Right cardiac atrium (tissue), 5 donors: ENCODE results near the gene LCAT. TPM values are rescaled to one million over a fixed set of nuclear protein-coding genes. Genes with fewer than 3 reads are reported as not detected.
A peak's percentile ranks its signal among the peaks of the same experiment; 100 is the strongest.
"Not testable (repeated sequence)": the region's sequence is repeated elsewhere in the genome, so short reads cannot be mapped to it uniquely, and the experiment has no call there.

Experiments used
- ATAC-seq, 2 donors: fragments of 200-7000 bp; cut with Tn5 transposase; one replicate each; pipeline versions ENCODE4 v1.8.0 to v1.9.1; 2020; ENCODE audit warnings: moderate library complexity in 2 of 2, mild to moderate bottlenecking in 1 of 2
- DNase-seq, 3 donors: peaks; one replicate each; pipeline ENCODE4 v3.0.0-alpha.2; 2020
- H3K27ac ChIP-seq: one replicate; pipeline ENCODE4 v1.5.1; 2013; ENCODE audit warnings: mild to moderate bottlenecking, low read length, control low read depth, moderate library complexity
- H3K27me3 ChIP-seq: one replicate; pipeline ENCODE4 v1.6.1; 2013; ENCODE audit not compliant: control insufficient read depth, insufficient read depth
- H3K4me1 ChIP-seq: one replicate; pipeline ENCODE4 v1.6.1; 2013; ENCODE audit warnings: low read length; ENCODE audit not compliant: control insufficient read depth, insufficient read depth
- H3K4me3 ChIP-seq: one replicate; pipeline ENCODE4 v1.5.1; 2013; ENCODE audit warnings: low read length, control low read depth
- H3K9me3 ChIP-seq: one replicate; pipeline ENCODE4 v1.6.1; 2013; ENCODE audit warnings: low read length; ENCODE audit not compliant: control insufficient read depth
- WGBS: extraction: QIAGEN DNeasy Blood & Tissue Kit; methylation state at CpG from one replicate; pipeline ENCODE4 v1.1.7; 2013; 5-methylcytosine and 5-hydroxymethylcytosine counted together
- intact Hi-C, 4 donors: fragments of 100-400 bp; cut with DNase I; formaldehyde crosslinking; loops; one replicate each; pipeline versions ENCODE4 v1.11.0 to v1.14.0; 2022 to 2023
- polyA plus RNA-seq: library from polyadenylated mRNA; stranded (reverse); fragments of 200-250 nt; gene quantifications from one replicate; pipeline ENCODE4 v1.2.3, GENCODE V29; 2013
- total RNA-seq, 4 donors: library from RNA; stranded (reverse); fragmentation: NEBNext Ultra II Directional; extraction: Animal tissue kit (Norgen Biotek cat#: 25700); gene quantifications; one replicate each; pipeline ENCODE4 v1.2.1, GENCODE V29; 2021
- donor health status: healthy with polysubstance abuse.
- donor health status: DM: no; HTN: yes; CAD: no.
- donor health status: DM: no; HTN: no; CAD: no.
- donor health status: DM: no; HTN: yes; CAD: no; lungs with severe emphysema.
- donor health status: DM: yes; HTN: yes; CAD: no.

LCAT gene
- total and polyA plus RNA-seq, 5 donors, result 15.0 to 27.0 (median 17.0) TPM

- Histone ChIP-seq H3K4me1 (no peaks in the 10 kb centered on the region), H3K27ac (no peak overlapping the region), H3K4me3 (no peak overlapping the region), H3K27me3 (no peaks in the 10 kb centered on the region), H3K9me3 (no peaks in the 10 kb centered on the region)
- 93% methylated on average over 20 of the region's 20 CpGs for WGBS
- intact Hi-C loops, result no loop called here
- no peak for ATAC-seq
- peak in 1 of 3 donors; percentile 65 for DNase-seq
Observed at GRCh38 chr16:67946128-67946569, 2.2 kb upstream of the LCAT start.

DNA sequence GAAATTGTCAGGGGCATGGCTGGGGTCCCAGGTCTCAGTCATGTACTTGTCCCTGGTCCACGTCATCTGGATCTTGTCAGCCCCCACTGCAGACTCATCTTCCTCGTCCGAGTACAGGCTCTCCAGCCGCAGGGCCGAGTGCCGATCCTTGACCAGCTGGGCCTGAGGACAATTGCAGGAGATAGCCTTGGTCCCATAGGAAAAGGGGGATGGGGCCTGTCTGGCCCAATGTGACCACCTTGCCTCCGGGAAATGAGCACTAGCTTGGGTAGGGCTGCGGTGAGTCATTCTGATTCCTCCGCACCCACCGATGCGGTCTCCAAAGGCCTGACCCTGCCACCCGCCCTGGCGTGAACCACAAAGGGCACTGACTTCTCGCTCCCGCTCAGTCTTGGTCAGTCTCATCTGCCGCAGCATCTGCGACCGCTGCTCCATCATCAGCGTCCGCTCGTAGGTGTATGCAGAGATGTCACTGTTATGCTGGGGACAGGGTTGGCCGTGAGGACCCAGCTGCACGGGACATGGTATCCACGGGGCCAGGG is 1.5 kb upstream of the LCAT start:
- intact Hi-C loops, result no loop called here
- peak in 2 of 3 donors; percentile 54 to 61 for DNase-seq
- Histone ChIP-seq H3K4me1 (no peaks in the 10 kb centered on the region), H3K4me3 (no peak overlapping the region), H3K27me3 (no peaks in the 10 kb centered on the region), H3K27ac (no peak overlapping the region), H3K9me3 (no peaks in the 10 kb centered on the region)
- 78% methylated on average over 24 of the region's 24 CpGs for WGBS
- no peak for ATAC-seq

DNA sequence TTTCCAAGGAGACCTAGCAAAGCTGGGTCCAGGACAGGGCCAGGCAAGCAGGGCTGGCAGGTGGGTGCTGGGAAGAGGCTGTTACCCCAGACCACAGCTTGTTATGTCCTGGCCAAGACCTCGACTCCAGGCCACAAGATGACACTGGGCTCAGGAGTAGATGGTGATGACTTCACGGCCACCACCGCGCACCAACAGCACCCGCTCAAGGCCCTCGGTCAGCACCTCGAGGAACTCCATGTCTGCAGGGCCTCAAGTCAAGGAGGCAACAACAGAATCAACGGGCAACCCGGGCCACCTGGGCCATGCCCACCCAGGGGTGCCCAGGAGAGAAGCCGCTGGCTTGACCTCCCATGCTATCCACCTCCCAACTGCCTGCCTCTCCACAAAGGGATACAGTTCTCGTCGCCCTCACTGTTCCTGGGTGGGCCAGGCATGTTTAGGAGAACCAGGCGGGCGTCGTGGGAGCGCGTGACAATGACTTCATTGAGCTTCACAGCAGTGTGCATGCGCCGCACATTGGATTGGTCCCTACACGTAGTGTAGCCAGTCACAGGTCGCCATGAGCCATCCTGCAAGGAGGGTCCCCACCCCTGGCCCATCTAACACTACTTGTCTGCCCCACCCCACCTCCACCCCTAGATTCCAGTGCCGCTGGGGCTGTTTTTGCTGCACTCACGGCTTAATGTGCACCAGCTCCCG is 921 bp upstream of the LCAT start:
- ATAC-seq, result no peak
- H3K4me3 ChIP-seq, result no peak overlapping the region
- H3K4me1 ChIP-seq, result no peaks in the 10 kb centered on the region

DNA sequence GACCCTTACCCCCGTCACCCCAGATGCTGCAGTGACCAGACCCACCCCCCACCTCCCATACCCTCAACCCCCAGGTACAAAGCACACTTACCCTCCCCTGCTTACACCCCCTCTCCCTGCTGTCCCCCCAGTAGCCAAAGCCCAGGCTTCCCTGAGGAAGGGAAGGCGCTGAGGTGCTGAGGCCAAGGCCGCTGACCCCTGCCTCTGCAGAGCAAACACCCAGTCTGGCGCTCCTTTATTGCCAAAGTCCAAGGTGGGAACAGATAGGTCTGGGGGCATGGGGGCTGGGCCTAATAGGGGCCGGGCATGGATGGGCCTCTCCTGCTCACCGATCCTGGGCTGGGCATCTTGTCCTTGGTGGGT is 683 bp downstream of the LCAT start:
- ATAC-seq (no peak), DNase-seq (no peak)
- peak overlapping the region; percentile 17 for H3K27ac ChIP-seq
- no peaks in the 10 kb centered on the region for H3K27me3 ChIP-seq
- intact Hi-C loops, result no loop called here
- no peaks in the 10 kb centered on the region for H3K9me3 ChIP-seq
- H3K4me1 ChIP-seq, result no peaks in the 10 kb centered on the region
- no peak overlapping the region for H3K4me3 ChIP-seq
- WGBS, result 81% methylated on average over 6 of the region's 6 CpGs

More for the DNA sequence above, 921 bp upstream of the LCAT start:
- WGBS, result 86% methylated on average over 24 of the region's 24 CpGs
- H3K27ac ChIP-seq, result peak overlapping the region; percentile 2
- DNase-seq, result peak in 2 of 3 donors; percentile 62 to 66
- H3K9me3 ChIP-seq, result no peaks in the 10 kb centered on the region
- no peaks in the 10 kb centered on the region for H3K27me3 ChIP-seq
- intact Hi-C loops, result no loop called here

DNA sequence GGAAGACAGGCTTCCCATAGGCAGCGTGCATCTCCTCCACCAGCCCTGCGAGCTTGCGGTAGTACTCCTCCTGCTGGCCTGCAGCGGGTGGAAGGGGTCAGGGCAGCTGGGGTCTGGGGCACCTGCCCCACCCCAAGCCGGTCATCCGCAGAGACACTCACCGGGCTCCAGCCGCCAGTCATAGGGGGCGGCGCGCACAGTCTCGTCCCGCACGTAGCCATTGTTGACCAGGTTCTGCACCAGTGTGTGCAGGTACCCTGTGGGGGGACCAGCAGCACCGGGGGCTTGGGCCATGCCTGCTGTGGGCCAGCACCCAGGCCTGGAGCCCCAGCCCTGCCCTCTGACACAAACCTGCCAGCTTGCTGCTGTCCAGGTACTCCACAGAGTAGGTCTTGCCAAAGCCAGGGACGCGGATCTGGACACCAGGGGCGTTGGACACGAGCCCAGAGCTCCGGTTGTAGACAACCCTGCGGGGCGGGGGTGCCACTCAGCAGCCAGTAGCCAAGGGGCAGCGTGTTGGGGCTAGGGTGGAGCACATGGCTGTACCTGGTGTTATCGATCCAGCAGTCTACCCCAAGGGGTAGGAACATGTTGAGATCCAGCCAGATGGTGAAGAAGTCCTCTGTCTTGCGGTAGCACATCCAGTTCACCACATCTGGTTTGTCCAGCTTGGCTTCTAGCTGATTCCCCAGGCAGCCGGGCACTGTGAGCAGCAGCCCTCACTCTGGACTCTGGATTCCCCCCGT is 1.2 kb downstream of the LCAT start:
- no peaks in the 10 kb centered on the region for H3K27me3 ChIP-seq
- 80% methylated on average over 27 of the region's 27 CpGs for WGBS
- DNase-seq (peak in 2 of 3 donors; percentile 70 to 76), ATAC-seq (peak in 1 of 2 donors; percentile 2)
- no peak overlapping the region for H3K4me3 ChIP-seq
- intact Hi-C loops, result no loop called here
- no peaks in the 10 kb centered on the region for H3K9me3 ChIP-seq
- no peak overlapping the region for H3K27ac ChIP-seq
- no peaks in the 10 kb centered on the region for H3K4me1 ChIP-seq

DNA sequence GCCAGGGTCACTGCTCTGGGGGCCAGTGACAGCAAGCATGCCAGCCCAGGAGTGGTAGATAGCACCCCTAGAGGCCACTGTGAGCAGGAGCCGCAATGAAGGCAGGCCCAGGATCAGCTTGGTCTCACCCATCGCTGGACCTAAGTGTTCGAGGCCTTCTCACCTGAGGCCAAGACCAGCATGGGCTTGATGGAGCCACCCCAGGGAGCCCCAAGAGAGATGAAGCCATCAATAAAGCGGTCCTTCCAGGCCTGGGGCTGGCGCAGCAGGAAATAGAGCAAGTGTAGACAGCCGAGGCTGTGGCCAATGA is 1.8 kb downstream of the LCAT start:
- no peaks in the 10 kb centered on the region for H3K27me3 ChIP-seq
- DNase-seq (no peak), ATAC-seq (peak in 1 of 2 donors; percentile 11)
- 74% methylated on average over 6 of the region's 6 CpGs for WGBS
- no peaks in the 10 kb centered on the region for H3K9me3 ChIP-seq
- no peak overlapping the region for H3K27ac ChIP-seq
- no peak overlapping the region for H3K4me3 ChIP-seq
- H3K4me1 ChIP-seq, result peaks cover under 1% of the 10 kb centered on the region
- intact Hi-C loops, result no loop called here

- Histone ChIP-seq H3K4me1 (peaks cover 4% of the 10 kb centered on the region), H3K27ac (no peak overlapping the region), H3K9me3 (no peaks in the 10 kb centered on the region), H3K27me3 (no peaks in the 10 kb centered on the region), H3K4me3 (no peak overlapping the region)
- WGBS, result 75% methylated on average over 9 of the region's 9 CpGs
- intact Hi-C loops, result no loop called here
- DNase-seq (peak in 1 of 3 donors; percentile 65), ATAC-seq (no peak)
Observed at GRCh38 chr16:67941469-67942199, 2.3 kb downstream of the LCAT start.

DNA sequence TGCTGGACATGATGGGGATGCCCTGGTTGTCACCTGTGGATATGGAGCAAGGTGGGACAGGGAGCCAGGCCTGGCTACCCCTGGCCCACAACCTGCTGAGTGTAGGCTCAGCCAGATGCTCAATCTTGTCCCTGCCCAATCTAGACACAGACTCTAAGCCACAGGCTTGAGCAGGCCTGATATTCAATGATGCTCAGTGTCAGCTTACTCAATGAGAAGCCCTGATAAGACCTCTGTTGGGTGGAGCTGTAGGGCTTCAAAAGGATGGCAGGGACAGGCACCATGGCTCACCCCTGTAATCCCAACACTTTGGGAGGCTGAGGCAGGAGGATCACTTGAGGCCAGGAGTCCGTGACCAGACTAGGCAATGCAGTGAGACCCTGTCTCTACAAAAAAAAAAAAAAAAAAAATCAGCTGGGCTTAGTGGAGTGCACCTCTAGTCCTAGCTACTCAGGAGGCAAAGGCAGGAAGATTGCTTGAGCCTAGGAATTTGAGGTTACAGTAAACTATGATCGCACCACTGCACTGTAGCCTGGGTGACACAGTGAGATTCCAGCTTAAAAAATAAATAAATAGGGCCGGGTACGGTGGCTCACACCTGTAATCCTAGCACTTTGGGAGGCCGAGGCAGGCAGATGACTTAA is 3.4 kb downstream of the LCAT start:
- intact Hi-C loops, result no loop called here
- no peaks in the 10 kb centered on the region for H3K27me3 ChIP-seq
- no peaks in the 10 kb centered on the region for H3K9me3 ChIP-seq
- peaks cover 4% of the 10 kb centered on the region for H3K4me1 ChIP-seq
- H3K27ac ChIP-seq, result no peak overlapping the region
- WGBS, result 96% methylated on average over 5 of the region's 5 CpGs
- no peak for ATAC-seq
- DNase-seq, result no peak
- no peak overlapping the region for H3K4me3 ChIP-seq

GRCh38 chr16:67939507-67940445 is 4.1 kb downstream of the LCAT start:
- H3K4me3 ChIP-seq, result no peak overlapping the region
- no peaks in the 10 kb centered on the region for H3K9me3 ChIP-seq
- peak in 2 of 3 donors; percentile 69 to 80 for DNase-seq
- no peaks in the 10 kb centered on the region for H3K27me3 ChIP-seq
- intact Hi-C loops, result no loop called here
- peaks cover 4% of the 10 kb centered on the region for H3K4me1 ChIP-seq
- ATAC-seq, result no peak
- no peak overlapping the region for H3K27ac ChIP-seq
- 79% methylated on average over 33 of the region's 33 CpGs for WGBS

DNA sequence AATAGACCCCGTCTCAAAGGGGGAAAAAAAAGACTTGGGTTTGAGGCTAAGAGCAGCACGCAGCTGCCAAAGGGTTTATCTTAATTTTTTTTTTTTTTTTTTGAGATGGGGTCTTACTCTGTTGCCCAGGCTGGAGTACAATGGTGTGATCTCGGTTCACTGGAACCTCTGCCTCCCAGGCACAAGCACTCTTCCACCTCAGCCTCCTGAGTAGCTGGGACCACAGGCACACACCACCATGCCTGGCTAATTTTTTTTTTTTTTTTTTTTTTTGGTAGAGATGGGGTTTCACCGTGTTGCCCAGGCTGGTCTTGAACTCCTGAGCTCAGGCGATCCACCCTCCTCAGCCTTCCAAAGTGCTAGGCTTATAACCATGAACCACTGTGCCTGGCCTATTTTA is 6.2 kb downstream of the LCAT start:
- H3K4me3 ChIP-seq, DNase-seq, intact Hi-C loops, H3K27me3 ChIP-seq, H3K4me1 ChIP-seq, H3K9me3 ChIP-seq, ATAC-seq, H3K27ac ChIP-seq: not testable (repeated sequence)
- WGBS, result 90% methylated on average over 5 of the region's 5 CpGs
